ENCODE data around the gene ZNF705A. TPM values are rescaled to one million over a fixed set of nuclear protein-coding genes. Genes with fewer than 3 reads are reported as not detected.
A peak's percentile ranks its signal among the peaks of the same experiment; 100 is the strongest.
"Not testable (repeated sequence)": the region's sequence is repeated elsewhere in the genome, so short reads cannot be mapped to it uniquely, and the experiment has no call there.

ZNF705A gene
- total RNA-seq, 5 donors from 2014 or later (not counting 1 experiment from before 2014, with no cell fraction given), result not detected

DNA sequence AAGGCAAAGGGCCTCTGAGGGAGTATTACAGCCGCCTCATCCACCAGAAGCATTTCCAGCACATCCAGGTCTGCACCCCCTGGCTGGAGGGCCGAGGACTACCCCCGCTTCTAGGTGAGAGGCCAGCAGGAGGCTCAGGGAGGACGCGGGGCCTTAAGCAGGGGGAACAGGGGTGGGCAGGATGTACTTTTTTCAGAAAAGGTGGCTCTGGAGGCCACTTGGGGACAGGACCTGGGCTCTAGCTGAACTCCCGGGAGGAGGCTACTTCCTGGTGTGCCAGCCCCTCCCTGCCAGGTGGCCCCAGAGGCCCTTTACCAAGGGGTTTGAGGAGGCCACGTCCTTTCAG, 70.9 kb downstream of the ZNF705A start:
- H3K27ac ChIP-seq (ENCODE audit: low read length); H3K9me3 Mint-ChIP-seq; ATAC-seq (replicated peaks in 1 of 4); H3K4me1 ChIP-seq (ENCODE audit: control insufficient read depth in 1 of 2, extremely low read depth in 1 of 2, insufficient read depth in 2 of 2, low read length in 2 of 2); H3K36me3 ChIP-seq (ENCODE audit: control insufficient read depth in 2 of 2, extremely low read depth in 1 of 2, insufficient read depth in 1 of 2, low read length in 1 of 2); H3K27me3 ChIP-seq (replicated peaks in 1 of 2; ENCODE audit: control insufficient read depth in 2 of 2, extremely low read depth in 1 of 2, insufficient read depth in 2 of 2, low read length in 1 of 2); H3K27me3 Mint-ChIP-seq; POLR2A ChIA-PET; H3K36me3 Mint-ChIP-seq; H3K9me3 ChIP-seq; CTCF ChIA-PET: not testable (repeated sequence)
- 50% methylated on average over 2 of the region's 7 CpGs for WGBS (ENCODE audit: insufficient coverage)
- Mint-ChIP-seq H3K4me3 (peak overlapping the region; percentile 28 to 76 (median 67)), H3K27ac (peak overlapping the region in 1 of 2 donors; percentile 81), H3K4me1 (peaks cover 8 to 25% (median 12%) of the 10 kb centered on the region in 3 donors)
- peak overlapping the region in 1 of 2 donors; percentile 26 for H3K4me3 ChIP-seq (ENCODE audit: control insufficient read depth in 1 of 2, extremely low read depth in 1 of 2, low read length in 1 of 2)
- peak in 1 of 35 experiments; percentile 14 for DNase-seq

DNA sequence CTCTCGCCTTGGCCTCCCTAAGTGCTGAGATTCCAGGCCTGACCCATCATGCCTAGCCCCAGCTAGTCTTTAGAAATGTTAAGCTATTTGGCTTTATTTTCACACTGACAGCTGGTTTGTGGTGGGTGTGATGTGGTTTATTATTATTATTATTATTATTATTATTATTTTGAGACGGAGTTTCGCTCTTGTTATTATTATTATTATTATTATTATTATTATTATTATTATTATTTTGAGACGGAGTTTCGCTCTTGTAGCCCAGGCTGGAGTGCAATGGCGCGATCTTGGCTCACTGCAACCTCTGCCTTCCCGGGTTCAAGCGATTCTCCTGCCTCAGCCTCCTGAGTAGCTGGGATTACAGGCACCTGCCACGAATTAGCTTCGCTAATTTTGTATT, 71.8 kb downstream of the ZNF705A start:
- H3K27me3 ChIP-seq (replicated peaks in 1 of 2; ENCODE audit: control insufficient read depth in 2 of 2, extremely low read depth in 1 of 2, insufficient read depth in 2 of 2, low read length in 1 of 2); H3K9me3 Mint-ChIP-seq; DNase-seq; H3K27ac Mint-ChIP-seq; POLR2A ChIA-PET; CTCF ChIA-PET; ATAC-seq (replicated peaks in 1 of 4); H3K27ac ChIP-seq (ENCODE audit: low read length); H3K4me1 ChIP-seq (ENCODE audit: control insufficient read depth in 1 of 2, extremely low read depth in 1 of 2, insufficient read depth in 2 of 2, low read length in 2 of 2); H3K36me3 Mint-ChIP-seq; H3K9me3 ChIP-seq; H3K27me3 Mint-ChIP-seq; H3K4me3 ChIP-seq (ENCODE audit: control insufficient read depth in 1 of 2, extremely low read depth in 1 of 2, low read length in 1 of 2); H3K36me3 ChIP-seq (ENCODE audit: control insufficient read depth in 2 of 2, extremely low read depth in 1 of 2, insufficient read depth in 1 of 2, low read length in 1 of 2): not testable (repeated sequence)
- H3K4me3 Mint-ChIP-seq, result peak overlapping the region in 1 of 3 donors; percentile 67
- WGBS (ENCODE audit: insufficient coverage), result 98% methylated on average over 8 of the region's 11 CpGs
- H3K4me1 Mint-ChIP-seq, result peaks cover 8 to 25% (median 12%) of the 10 kb centered on the region in 3 donors

DNA sequence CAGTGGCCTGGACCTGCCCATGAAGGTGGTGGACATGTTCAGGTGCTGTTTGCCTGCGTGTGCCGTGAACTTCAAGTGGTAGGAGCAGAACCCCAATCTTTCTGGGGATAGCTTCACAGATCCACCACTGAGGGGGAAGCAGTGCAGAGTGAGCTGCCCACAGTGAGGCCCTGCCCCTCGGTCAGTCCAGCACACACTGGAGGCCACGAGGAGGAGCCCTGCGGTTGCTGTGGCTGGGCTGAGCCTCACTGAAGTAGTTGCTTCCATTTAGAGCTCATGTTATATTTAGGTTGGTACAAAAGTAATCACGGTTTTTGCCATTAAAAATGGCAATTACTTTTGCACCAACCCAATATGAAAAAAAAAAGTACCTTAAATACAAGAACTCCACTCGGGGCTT, 72.7 kb downstream of the ZNF705A start:
- H3K36me3 Mint-ChIP-seq; H3K9me3 Mint-ChIP-seq; POLR2A ChIA-PET; ATAC-seq (replicated peaks in 1 of 4); H3K4me1 ChIP-seq (ENCODE audit: control insufficient read depth in 1 of 2, extremely low read depth in 1 of 2, insufficient read depth in 2 of 2, low read length in 2 of 2); H3K27ac Mint-ChIP-seq; H3K4me3 ChIP-seq (ENCODE audit: control insufficient read depth in 1 of 2, extremely low read depth in 1 of 2, low read length in 1 of 2); H3K9me3 ChIP-seq; DNase-seq; H3K36me3 ChIP-seq (ENCODE audit: control insufficient read depth in 2 of 2, extremely low read depth in 1 of 2, insufficient read depth in 1 of 2, low read length in 1 of 2); H3K27me3 ChIP-seq (replicated peaks in 1 of 2; ENCODE audit: control insufficient read depth in 2 of 2, extremely low read depth in 1 of 2, insufficient read depth in 2 of 2, low read length in 1 of 2); H3K27me3 Mint-ChIP-seq; H3K4me3 Mint-ChIP-seq; CTCF ChIA-PET; H3K27ac ChIP-seq (ENCODE audit: low read length): not testable (repeated sequence)
- WGBS (ENCODE audit: insufficient coverage), result 20% methylated on average over 1 of the region's 7 CpGs
- peaks cover 8 to 25% (median 12%) of the 10 kb centered on the region in 3 donors for H3K4me1 Mint-ChIP-seq

Other genes with a start within 250 kb of the ZNF705A start
- 100 to 1,000 TPM; 125 to 803 (median 160) TPM for gene SLC2A3, start 220.8 kb upstream of the ZNF705A start, total RNA-seq
- gene FOXJ2, start 124.3 kb upstream of the ZNF705A start, total RNA-seq, result 10 to 100 TPM; 24.5 to 31.9 (median 28.2) TPM
- gene C3AR1, start 90.7 kb upstream of the ZNF705A start, total RNA-seq, result 1 to 10 TPM in 4 of 5 donors, under 1 TPM in 1; 0.68 to 5.1 (median 2.4) TPM
- 10 to 100 TPM; 43.9 to 86.6 (median 46.4) TPM for gene NECAP1, start 74.7 kb upstream of the ZNF705A start, total RNA-seq
- 1 to 10 TPM in 3 of 5 donors, under 1 TPM in 2; 0.44 to 2.3 (median 1.3) TPM for gene CLEC4A, start 33.4 kb upstream of the ZNF705A start, total RNA-seq
- under 1 TPM in 2 of 5 donors, not detected in 3; 0.40 to 0.54 TPM for gene FAM90A1, start 70.6 kb downstream of the ZNF705A start, total RNA-seq

Data from T-cell (primary cell).